ENCODE measurements around the gene B3GNT3.

Gene B3GNT3, protein sequence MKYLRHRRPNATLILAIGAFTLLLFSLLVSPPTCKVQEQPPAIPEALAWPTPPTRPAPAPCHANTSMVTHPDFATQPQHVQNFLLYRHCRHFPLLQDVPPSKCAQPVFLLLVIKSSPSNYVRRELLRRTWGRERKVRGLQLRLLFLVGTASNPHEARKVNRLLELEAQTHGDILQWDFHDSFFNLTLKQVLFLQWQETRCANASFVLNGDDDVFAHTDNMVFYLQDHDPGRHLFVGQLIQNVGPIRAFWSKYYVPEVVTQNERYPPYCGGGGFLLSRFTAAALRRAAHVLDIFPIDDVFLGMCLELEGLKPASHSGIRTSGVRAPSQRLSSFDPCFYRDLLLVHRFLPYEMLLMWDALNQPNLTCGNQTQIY

DNA sequence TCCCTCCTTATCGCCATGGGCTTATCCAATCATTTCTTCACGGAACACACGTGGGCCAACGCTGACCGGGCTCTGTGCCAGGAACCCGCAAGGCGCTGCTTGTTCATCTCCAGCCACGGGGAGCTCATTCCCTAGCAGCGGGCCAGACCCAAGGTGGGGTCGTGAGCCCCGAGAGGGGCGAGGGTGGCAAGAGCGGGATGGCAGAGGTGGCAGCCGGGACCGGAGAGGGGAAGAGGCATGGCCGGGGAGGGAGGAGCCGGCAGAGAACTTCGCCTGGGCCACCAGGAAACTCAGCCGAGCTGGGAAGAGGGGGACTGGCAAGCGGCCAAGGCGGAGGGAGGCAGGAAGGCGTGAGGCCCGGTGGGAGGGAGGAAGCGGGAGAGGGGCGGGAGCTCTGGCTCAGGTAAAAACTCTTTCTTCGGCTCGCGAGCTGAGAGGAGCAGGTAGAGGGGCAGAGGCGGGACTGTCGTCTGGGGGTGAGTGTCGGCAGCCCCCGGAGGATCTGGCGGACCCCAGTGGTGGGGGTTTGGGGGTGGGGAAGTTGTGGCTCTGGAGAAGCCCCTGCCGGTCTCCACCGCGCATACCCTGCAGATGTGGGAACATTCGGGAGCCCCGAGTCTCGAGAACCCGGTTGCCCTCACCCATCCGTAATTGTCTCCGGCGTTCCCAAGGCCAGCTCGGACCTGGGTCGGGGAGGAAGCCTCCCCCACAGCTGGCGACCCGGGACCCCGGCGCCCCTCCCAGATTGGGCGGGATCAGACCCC, at the start of gene B3GNT3:
Gene B3GNT3, plus strand, starts transcription at position 408 of the 764 bp plus-strand sequence. CDS start 12,670 bp downstream, outside the sequence.
- no peak for DNase-seq (ENCODE audit: low read depth in 2 of 2)

GRCh38 chr19:17747205-17748098, 47.5 kb upstream of the B3GNT3 start:
- peak; percentile 87 to 89 for DNase-seq (ENCODE audit: low read depth in 2 of 2)

DNA sequence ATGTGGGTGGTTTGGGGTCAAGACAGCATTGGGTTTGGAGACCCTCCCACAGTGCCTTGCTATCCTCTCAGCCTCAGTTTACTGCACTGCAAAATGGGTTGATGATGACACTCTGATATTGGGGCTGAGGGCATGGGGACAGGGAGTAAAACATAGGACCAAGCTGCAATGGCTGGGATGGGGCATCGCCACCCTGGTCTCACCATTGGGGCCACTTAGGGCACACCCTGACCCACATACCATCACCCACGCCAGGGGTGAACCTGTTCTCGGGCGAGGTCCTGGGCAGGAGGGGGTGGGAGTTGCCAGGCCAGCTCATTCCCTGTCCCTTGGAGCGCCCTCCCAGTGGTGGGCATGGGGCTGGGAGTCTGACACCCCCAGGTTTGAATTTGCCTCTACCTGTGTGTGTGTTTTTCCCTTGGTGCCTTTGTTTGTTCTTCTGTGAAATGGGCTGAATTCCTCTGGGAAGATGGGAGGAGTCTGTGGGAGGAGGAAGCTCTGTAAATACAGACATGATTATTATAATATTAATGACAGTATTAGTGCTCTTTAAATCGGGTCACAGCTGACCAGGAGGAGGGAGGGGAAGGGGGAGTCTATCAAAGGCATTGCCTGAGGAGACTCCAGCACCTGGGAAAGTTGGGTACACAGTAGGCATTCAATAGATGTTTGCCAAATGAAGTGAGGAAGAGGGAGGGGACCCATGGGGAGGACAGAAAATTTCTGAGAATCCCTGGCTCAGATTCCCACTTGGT, 45.9 kb upstream of the B3GNT3 start:
- DNase-seq (ENCODE audit: low read depth in 2 of 2) = no peak

DNA sequence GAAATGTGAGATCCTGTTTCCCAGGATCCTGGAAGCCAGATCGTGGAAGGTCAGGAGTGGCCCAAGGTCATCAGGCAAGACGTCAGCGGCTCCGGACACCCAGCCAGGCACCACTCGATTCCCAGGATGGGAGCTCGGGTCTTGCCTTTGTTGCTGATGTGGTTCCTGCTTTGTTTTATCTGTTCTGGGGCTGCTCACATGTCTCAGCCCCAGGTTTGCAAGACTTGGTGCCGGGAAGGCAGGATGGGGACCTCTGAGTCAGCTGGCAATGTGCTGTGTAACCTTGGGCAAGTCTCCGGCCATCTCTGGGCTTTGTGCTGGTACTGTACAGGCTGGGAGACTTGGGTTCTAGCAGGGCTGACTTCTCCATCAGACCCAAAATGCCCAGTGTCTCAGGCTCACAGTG, 45.0 kb upstream of the B3GNT3 start:
- DNase-seq (ENCODE audit: low read depth in 2 of 2) = peak in 1 of 2 experiments; percentile 31

DNA sequence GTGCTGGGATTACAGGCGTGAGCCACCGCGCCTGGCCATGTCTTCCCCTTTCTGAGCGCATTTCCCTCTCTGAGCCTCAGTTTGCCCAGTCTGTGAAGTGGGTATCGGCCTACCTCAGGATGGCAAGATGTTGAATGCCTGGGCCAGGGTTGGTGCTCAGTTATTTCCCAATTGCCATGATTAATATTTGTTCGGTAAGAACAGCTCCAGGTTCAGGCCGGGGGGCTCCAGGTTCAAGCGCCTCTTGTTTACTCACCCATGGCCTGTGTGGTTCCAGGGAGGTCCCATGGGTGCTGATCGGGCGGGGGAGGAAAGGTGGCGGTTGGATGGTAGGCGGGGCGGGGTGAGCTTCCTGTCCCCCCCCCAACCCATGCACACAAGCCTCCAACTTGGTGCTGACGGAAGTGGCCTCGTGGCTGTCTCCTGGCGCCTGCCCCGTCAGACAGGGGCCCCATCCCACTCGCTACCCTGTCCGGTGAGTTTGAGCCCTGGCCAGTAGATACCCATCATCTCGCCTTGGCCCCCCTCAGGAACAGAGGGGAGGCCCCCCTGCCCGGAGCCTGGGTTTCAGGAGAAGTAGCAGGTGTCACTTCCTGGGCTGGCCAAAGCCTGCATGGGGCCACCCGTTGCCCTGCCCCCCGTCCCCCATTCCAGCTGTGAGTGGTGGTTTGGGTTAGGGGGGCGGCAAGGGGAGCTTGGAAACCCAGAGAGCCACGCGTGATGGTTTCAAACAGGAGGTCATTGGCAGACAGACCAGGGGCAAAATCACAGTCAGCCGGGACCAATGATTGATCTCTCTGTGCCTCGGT, 43.6 kb upstream of the B3GNT3 start, which contains the start of gene FCHO1:
Gene FCHO1, plus strand, starts transcription at position 375 of the 809 bp plus-strand sequence. CDS start 3,688 bp downstream, outside the sequence.
- DNase-seq (ENCODE audit: low read depth in 2 of 2) = peak; percentile 65 to 81

GRCh38 chr19:17751912-17752273, 43.0 kb upstream of the B3GNT3 start:
- DNase-seq (ENCODE audit: low read depth in 2 of 2) = no peak

- DNase-seq (ENCODE audit: low read depth in 2 of 2) = no peak
Measured at GRCh38 chr19:17752865-17753639, 41.9 kb upstream of the B3GNT3 start.

DNA sequence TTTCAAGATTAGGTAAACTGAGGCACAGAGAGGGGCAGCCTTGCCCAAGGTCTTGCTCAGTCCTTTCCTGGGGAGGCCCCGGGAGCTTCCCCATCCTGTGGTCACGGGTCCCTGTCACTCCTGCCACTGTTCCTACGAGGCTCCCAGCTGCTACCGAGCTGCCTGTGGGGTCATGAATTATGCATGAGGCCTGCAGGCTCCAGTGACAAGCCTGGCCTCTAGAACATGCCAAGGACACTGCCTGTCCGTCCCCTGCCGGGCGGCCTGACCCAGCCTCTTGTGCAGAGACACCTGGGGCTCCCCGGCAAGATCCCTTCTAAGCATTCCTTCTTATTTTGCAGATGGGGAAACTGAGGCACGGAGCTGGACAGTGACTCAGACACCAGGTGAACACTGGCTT, 41.0 kb upstream of the B3GNT3 start:
- no peak for DNase-seq (ENCODE audit: low read depth in 2 of 2)

DNA sequence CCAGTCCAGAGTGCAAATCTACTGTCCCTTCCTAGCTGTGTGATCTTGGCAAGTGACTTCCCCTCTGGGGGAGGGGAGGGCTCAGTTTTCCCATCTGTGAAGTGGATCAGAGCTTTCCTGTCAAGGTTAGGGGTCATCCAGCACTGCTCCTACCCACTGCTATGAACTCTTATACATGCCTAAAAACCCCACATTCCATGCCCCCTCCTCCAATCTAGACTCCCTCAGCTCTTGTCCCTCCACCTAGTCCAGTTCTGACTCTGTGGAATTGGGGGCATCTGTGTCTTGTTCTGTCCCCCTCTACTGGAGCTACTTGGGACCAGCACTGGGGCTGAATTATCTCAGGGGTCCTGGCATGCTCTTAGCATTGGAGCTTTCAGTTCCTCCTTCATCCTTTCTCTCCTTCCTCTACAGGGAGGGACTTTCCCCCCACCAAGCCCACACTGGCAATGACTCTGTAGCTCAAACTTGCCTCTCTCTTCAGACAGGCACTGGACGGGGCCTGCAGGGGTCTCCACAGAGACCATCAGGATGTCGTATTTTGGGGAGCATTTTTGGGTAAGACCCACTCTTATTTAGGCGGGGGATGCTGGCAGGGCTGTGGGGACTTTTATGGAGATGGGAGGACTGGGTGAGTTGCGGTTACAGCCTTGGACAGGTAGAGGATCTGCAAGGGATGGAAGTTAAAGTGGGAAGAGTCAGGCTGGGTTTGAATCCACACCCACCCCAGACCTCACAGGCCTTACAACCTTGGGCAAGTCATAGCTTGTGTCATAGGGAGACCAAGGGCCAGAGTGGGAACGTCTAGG, 40.1 kb upstream of the B3GNT3 start:
- DNase-seq (ENCODE audit: low read depth in 2 of 2) = no peak

DNA sequence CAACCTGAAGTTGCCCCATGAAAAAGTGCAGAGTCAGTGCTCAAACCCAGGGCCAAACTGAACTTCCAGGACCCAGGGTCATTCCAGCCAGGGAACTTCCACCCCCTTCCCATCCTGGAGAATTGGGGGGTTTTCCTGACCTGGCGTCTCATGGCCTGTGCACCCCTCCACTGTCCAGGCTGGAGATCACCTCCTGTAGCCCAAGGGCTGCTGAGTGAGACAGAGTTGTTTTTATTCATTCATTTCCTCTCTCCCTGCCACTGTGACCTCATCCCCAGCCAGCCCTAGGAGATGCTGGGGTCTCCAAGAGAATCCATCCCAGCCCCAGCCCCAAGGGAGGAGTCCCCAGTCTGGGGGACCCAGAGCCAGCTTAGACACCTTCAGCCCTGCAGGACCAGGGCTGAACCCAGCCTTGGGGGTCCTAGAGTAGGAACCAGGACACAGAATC, 39.5 kb upstream of the B3GNT3 start:
- DNase-seq (ENCODE audit: low read depth in 2 of 2) = no peak

GRCh38 chr19:17755977-17756670, 38.8 kb upstream of the B3GNT3 start:
- no peak for DNase-seq (ENCODE audit: low read depth in 2 of 2)

GRCh38 chr19:17757125-17757524, 37.8 kb upstream of the B3GNT3 start:
- no peak for DNase-seq (ENCODE audit: low read depth in 2 of 2)

DNA sequence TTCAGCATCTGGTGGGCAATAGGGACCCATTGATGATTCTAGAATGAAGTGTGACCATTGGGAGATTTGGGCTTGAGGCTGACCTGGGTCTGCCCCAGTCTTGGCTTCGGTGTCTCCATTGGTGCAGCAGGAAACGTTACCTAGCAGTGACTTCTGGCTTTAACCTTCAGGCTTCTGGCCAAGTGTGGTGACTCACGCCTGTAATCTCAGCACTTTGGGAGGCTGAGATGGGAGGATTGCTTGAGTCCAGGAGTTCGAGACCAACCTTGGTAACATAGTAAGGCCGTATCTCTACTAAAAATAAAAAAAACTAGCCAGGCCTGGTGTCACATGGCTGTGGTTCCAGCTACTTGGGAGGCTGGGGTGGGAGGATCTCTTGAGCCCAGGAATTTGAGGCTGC, 36.4 kb upstream of the B3GNT3 start:
- no peak for DNase-seq (ENCODE audit: low read depth in 2 of 2)

DNA sequence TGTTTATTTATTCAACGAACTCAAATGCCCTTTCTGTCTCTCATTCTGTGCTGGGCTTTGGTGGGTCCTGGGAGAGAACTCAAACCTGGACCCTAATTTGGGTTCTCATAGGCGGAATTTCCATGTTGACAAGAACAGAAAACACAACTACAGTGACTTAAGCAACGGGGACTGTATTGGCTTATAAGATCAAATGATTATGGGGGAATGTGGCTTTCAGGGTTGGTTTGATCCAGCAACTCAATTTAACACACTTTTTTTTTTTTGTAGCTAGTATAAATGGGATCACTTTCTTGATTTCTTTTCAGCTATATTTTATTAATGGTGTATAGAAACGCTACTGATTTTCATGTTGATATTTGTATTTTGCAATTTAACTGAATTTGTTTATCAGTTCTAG, 33.8 kb upstream of the B3GNT3 start:
- DNase-seq (ENCODE audit: low read depth in 2 of 2) = no peak

- no peak for DNase-seq (ENCODE audit: low read depth in 2 of 2)
Measured at GRCh38 chr19:17762505-17763229, 32.3 kb upstream of the B3GNT3 start.

DNA sequence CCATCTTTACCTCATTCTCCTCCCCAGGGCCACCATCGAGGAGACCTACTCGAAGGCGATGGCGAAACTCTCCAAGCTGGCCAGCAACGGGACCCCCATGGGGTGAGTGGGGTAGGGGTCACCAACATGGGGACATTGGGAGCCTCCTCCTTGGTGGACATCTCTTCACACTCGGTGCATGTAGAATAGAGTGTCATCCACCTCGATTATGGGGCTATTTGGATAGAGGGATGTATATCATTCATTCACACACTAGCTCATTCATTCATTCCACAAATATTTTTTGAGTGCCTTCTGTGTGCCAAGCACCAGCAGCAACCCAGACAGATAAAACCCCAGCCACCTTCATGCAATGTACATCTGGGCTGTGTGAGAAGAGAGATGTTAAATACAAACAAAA, 30.6 kb upstream of the B3GNT3 start:
- DNase-seq (ENCODE audit: low read depth in 2 of 2) = no peak

DNA sequence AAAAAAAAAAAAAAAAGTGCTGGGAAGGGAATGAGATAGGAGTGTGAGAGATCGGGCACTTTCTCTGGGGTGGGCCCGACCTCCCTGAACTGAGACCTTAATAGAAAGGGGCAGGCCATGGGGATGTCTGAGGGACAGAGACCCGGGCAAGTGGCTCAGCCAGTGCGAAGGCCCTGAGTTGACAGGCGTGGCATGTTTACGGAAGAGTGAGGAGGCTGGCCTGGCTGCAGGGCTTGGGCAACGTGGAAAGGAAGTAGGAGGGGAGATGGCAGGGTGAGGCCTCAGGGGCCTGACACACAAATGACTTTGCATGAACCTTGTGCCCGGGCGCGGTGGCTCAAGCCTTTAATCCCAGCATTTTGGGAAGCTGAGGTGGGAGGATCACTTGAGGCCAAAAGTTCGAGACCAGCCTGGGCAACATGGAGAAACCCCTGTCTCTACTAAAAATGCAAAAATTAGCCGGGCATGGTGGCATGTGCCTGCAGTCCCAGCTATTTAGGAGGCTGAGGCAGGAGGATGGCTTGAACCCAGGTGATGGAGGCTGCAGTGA, 29.8 kb upstream of the B3GNT3 start:
- DNase-seq (ENCODE audit: low read depth in 2 of 2) = no peak

Data from stimulated activated CD4-positive, alpha-beta T cell treated with anti-CD3 and anti-CD28 coated beads, Interleukin-12 subunit alpha, Interleukin-12 subunit beta, amount 100 ng/mL, for 24 hours (primary cell).